HG03064 (cell line): ENCODE measurements around the gene CIITA.

ENCODE experiments used
- ATAC-seq: cut with Tn5 transposase; IDR thresholded peaks from one replicate; pipeline ENCODE4 v1.9.1; 2021; ENCODE audit warnings: low read depth; ENCODE audit not compliant: unreplicated experiment

CIITA gene

GRCh38 chr16:10933865-10934264 is 56.9 kb downstream of the CIITA start:
- no peak for ATAC-seq

GRCh38 chr16:10934325-10935107 is 57.5 kb downstream of the CIITA start:
- ATAC-seq, result no peak

GRCh38 chr16:10935226-10935915 is 58.4 kb downstream of the CIITA start:
- ATAC-seq, result no peak

- ATAC-seq, result no peak
These were observed 59.4 kb downstream of the CIITA start for GRCh38 chr16:10936272-10936984.

- ATAC-seq, result no peak
These were observed 60.3 kb downstream of the CIITA start for GRCh38 chr16:10937068-10937859.

GRCh38 chr16:10938321-10938720 is 61.3 kb downstream of the CIITA start:
- ATAC-seq, result no peak

GRCh38 chr16:10938796-10939648 is 62.0 kb downstream of the CIITA start:
- ATAC-seq, result no peak

GRCh38 chr16:10939649-10940234 is 62.7 kb downstream of the CIITA start:
- ATAC-seq, result no peak

GRCh38 chr16:10940501-10941079 is 63.6 kb downstream of the CIITA start:
- no peak for ATAC-seq

GRCh38 chr16:10941127-10941933 is 64.3 kb downstream of the CIITA start:
- no peak for ATAC-seq

GRCh38 chr16:10941935-10942351 is 64.9 kb downstream of the CIITA start:
- peak; percentile 14 for ATAC-seq

- peak; percentile 50 for ATAC-seq
These were observed 65.5 kb downstream of the CIITA start, which contains the start of gene DEXI for GRCh38 chr16:10942352-10943063. TSS of gene DEXI (minus strand) at chr16:10942468. CDS start at chr16:10942005, 463 bp downstream.

- no peak for ATAC-seq
These were observed 66.0 kb downstream of the CIITA start for GRCh38 chr16:10943064-10943353.

GRCh38 chr16:10944249-10945064 is 67.5 kb downstream of the CIITA start, which contains the start of gene CLEC16A:
TSS of gene CLEC16A (plus strand) at chr16:10944564. CDS start at chr16:10944718, 154 bp downstream.
- peak; percentile 42 for ATAC-seq

GRCh38 chr16:10945065-10945787 is 68.2 kb downstream of the CIITA start:
- ATAC-seq, result no peak

- no peak for ATAC-seq
These were observed 69.3 kb downstream of the CIITA start for GRCh38 chr16:10946308-10946707.
